T-helper 1 cell treated with Interleukin-12 subunit alpha and Interleukin-12 subunit beta and Interleukin-4 antibody, amounts not matched to agents 30 ng/mL and 1 ng/mL, for 36 hours (primary cell): ENCODE data around the gene AGAP5. TPM values are rescaled to one million over a fixed set of nuclear protein-coding genes. Genes with fewer than 3 reads are reported as not detected.

Source experiments
- intact Hi-C: fragments of 100-400 bp; cut with micrococcal nuclease; formaldehyde crosslinking; loops from one replicate; pipeline ENCODE4 v1.15.1; 2024
- total RNA-seq: library from RNA; stranded (reverse); gene quantifications from 2 replicates; pipeline ENCODE4 v1.2.3, GENCODE V29; 2022

The AGAP5 gene
- total RNA-seq, 1 donor from 2014 or later = 10.6 TPM

DNA sequence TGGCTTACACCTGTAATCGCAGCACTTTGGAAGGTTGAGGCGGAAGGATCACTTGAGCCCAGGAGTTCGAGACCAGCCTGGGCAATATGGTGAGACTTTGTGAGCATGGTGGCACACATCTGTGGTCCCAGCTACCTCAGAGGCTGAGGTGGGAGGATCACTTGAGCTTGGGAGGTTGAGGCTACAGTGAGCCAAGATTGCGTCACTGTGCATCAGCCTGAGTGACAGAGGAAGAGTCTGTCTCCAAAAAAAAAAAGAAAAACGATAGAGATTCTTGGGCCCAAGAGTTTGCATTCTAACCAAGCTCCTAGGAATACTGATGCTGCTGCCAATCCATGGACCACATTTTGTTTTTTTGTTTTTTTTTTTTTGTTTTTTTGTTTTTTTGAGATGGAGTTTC, 68.7 kb downstream of the AGAP5 start:
- intact Hi-C loops = loop anchor here (5.0 kb wide), 3 partner anchors 143 to 1272 kb away; a partner anchor contains a TSS

DNA sequence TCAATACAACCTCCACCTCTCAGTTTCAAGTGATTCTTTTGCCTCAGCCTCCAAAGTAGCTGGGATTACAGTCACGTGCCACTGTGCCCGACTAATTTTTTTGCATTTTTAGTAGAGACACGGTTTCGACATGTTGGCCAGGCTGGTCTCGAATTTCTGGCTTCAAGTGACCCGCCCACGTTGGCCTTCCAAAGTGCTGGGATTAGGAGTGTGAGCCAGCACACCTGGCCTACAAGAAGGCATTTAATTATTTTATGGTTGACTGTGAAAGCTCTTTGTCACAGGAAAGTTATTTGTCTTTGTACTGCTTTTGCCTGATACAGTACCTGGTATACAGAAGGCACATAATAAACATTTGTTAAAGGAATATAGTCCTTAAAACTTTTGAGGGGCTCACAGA, 69.5 kb downstream of the AGAP5 start:
- intact Hi-C loops = loop anchor here (5.0 kb wide), 3 partner anchors 144 to 1271 kb away; a partner anchor contains a TSS

DNA sequence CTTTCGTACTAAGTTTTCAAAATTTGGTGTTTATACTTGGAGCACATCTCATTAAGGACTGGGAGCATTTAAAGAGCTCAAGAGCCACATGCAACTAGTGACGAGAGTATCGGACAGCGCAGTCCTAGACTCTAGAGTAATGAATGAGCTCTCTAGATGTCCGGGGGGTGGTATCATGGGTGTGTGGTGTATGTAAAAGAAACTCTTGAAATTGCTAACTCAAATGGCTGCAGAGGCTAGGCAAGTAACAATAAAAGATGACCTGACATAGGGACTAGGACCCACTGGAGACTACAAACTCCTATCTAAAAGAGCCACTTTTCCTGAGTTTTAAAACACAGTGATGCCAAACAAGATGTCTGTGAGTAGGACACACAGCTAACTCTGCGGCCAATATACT, 70.6 kb downstream of the AGAP5 start:
- intact Hi-C loops = loop anchor here (2.0 to 5.0 kb wide), 4 partner anchors 145 to 1270 kb away; a partner anchor contains a TSS

DNA sequence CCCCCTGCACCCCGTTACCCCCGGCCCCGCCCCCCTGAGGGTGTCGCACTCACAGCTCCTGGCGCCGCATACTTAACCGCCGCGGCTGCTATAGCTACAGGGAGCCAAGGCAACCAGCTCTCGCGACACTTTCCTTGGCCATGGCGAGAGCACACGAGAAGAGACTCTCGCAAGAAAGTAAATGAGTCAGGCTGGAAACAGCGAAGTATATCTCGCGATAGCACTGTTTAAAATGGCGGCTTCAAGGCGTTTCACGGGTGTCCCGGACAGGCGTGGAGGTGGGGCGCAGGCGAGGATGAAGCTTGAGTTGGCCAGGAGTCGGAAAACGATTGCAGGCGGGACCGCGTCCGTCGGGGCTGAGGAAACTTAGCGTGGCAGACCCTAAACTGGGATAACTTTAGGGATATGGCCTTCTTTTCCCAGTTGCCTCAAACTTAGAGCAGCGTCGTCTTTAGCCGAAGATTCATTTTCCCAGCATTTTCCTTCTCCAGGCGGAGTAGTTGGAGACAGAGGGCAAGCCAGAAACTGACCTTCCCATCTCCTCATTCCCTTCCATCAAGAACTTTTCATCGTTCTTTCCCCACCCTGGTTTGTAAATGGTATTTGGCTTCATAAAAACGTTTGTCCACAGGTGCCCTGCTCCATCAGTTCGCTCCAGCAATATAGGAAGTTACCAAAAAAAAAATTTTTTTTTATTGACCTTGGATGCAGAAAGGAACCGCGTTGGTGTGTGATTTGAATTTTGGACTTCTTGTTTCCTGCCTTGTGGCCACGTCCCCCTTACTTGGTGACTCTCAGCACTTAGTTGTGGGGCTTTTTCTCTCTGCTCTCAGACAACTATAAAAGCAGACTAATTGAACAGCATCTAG, 71.8 kb downstream of the AGAP5 start:
- intact Hi-C loops = loop anchor here (1.0 to 5.0 kb wide), 15 partner anchors 18 to 1269 kb away; partner anchors contain the start of genes ANXA7, CFAP70, MRPS16 and NDST2

DNA sequence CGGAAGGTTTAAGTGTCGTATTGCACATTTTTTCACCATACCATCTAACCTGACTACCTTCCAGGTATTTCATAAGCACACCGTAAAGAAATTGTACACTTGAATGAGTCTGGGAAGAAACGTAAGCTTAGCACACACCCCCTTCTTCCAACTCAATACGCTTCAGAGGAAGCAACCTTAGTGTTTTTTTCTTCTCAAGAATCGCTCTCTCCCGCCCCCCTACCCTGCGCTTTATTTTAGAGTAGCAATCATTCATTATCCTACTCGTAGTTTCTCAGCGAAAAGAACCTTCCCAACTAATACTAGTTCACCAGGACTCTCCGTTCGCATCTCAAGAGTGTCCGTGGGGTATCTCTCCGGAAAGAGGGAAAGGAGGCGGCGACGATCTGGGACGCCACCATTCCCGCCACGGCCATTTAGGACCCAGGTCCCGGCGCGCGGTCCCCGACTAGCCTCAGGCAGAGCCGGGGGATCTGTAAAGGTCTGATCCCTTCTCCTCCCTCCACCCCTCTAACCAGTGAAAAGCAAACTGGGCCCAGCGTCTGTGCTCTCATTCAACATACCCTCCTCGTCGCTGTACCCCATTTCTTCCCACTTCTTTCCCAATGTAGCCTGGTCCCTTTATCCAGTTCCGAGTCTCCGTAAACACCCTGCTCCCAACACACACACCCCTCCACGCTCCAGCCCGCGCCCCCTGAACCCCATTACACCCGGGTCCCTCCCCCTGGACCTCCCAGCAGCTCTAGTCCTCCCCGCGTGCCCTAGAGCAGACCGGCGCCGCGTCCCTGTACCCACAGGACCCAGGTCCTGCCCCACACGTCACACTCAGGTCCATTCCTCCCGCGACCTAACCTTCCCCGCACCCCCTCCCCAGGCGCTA, 72.7 kb downstream of the AGAP5 start:
- intact Hi-C loops = loop anchor here (1.0 to 5.0 kb wide), 8 partner anchors 34 to 1268 kb away; partner anchors contain the start of genes ANXA7, MRPS16, P4HA1 and USP54

Other genes with a start within 250 kb of the AGAP5 start
- 47.3 and 48.9 TPM in 2 replicates for gene PPP3CB, start 202.1 kb downstream of the AGAP5 start, total RNA-seq
- 4.0 and 4.1 TPM in 2 replicates for gene USP54, start 106.8 kb downstream of the AGAP5 start, total RNA-seq
- not detected in 2 replicates for gene MYOZ1, start 56.6 kb downstream of the AGAP5 start, total RNA-seq
- gene SYNPO2L, start 42.1 kb downstream of the AGAP5 start, total RNA-seq = 0.10 TPM in 1 of 2 replicates, not detected in the other
- 129 and 135 TPM in 2 replicates for gene SEC24C, start 46.3 kb upstream of the AGAP5 start, total RNA-seq
- 30.4 and 30.7 TPM in 2 replicates for gene CHCHD1, start 83.9 kb upstream of the AGAP5 start, total RNA-seq
- 112 and 128 TPM in 2 replicates for gene ZSWIM8, start 87.5 kb upstream of the AGAP5 start, total RNA-seq
- 75.9 and 81.6 TPM in 2 replicates for gene NDST2, start 113.5 kb upstream of the AGAP5 start, total RNA-seq
- gene CAMK2G, start 176.4 kb upstream of the AGAP5 start, total RNA-seq = 40.7 and 43.0 TPM in 2 replicates
- gene PLAU, start 213.0 kb upstream of the AGAP5 start, total RNA-seq = 1.1 and 1.5 TPM in 2 replicates